H9 (cell line): ENCODE measurements around the gene BCCIP. TPM values are rescaled to one million over a fixed set of nuclear protein-coding genes. Genes with fewer than 3 reads are reported as not detected.

Experiments
- DNase-seq: peaks from one replicate; pipeline ENCODE4 v3.0.0-alpha.2; 2017
- H2AFZ ChIP-seq: one replicate; pipeline ENCODE4 v1.6.1; 2013; ENCODE audit warnings: mild to moderate bottlenecking, low read length, control low read depth, moderate library complexity
- H2AK5ac ChIP-seq: 2 replicates; pipeline ENCODE4 v1.6.1; 2013; ENCODE audit warnings: low read length, control low read depth, mixed read lengths; ENCODE audit not compliant: insufficient read length
- H2BK120ac ChIP-seq: one replicate; pipeline ENCODE4 v1.6.1; 2013; ENCODE audit warnings: low read depth, mild to moderate bottlenecking, low read length, control low read depth, inconsistent platforms; ENCODE audit not compliant: poor library complexity, severe bottlenecking
- H2BK12ac ChIP-seq: 2 replicates; pipeline ENCODE4 v1.6.1; 2013; ENCODE audit warnings: low read length, control low read depth, mixed read lengths, low read depth; ENCODE audit not compliant: insufficient read length
- H2BK15ac ChIP-seq: 2 replicates; pipeline ENCODE4 v1.6.1; 2013; ENCODE audit warnings: low read depth, low read length, control low read depth
- H2BK20ac ChIP-seq: one replicate; pipeline ENCODE4 v1.6.1; 2013; ENCODE audit warnings: low read depth, mild to moderate bottlenecking, low read length, control low read depth, inconsistent platforms; ENCODE audit not compliant: poor library complexity, severe bottlenecking
- H2BK5ac ChIP-seq: 2 replicates; pipeline ENCODE4 v1.6.1; 2013; ENCODE audit warnings: low read length, control low read depth, mixed read lengths; ENCODE audit not compliant: insufficient read length
- H3K14ac ChIP-seq: 2 replicates; pipeline ENCODE4 v1.6.1; 2013; ENCODE audit warnings: low read length, control low read depth; ENCODE audit not compliant: insufficient read depth
- H3K18ac ChIP-seq: 2 replicates; pipeline ENCODE4 v1.6.1; 2013; ENCODE audit warnings: low read depth, mild to moderate bottlenecking, mixed read lengths, low read length, control low read depth; ENCODE audit not compliant: insufficient read length
- H3K23ac ChIP-seq: 2 replicates; pipeline ENCODE4 v1.6.1; 2013; ENCODE audit warnings: low read length, control low read depth, mixed read lengths, low read depth; ENCODE audit not compliant: insufficient read length
- H3K23me2 ChIP-seq: 2 replicates; pipeline ENCODE4 v1.6.1; 2013; ENCODE audit warnings: low read depth, mild to moderate bottlenecking, mixed read lengths, low read length, control low read depth; ENCODE audit not compliant: insufficient read length, poor library complexity, severe bottlenecking
- H3K27ac ChIP-seq: 2 replicates; pipeline ENCODE4 v1.5.1; 2013; ENCODE audit warnings: low read length, control low read depth, mixed read lengths, low read depth; ENCODE audit not compliant: insufficient read length
- H3K27me3 ChIP-seq: 2 replicates; pipeline ENCODE4 v1.6.1; 2013; ENCODE audit warnings: low read length, control low read depth, inconsistent platforms; ENCODE audit not compliant: insufficient read depth
- H3K4ac ChIP-seq: 2 replicates; pipeline ENCODE4 v1.6.1; 2013; ENCODE audit warnings: low read depth, mild to moderate bottlenecking, control low read depth, inconsistent platforms, low read length, moderate library complexity
- H3K4me1 ChIP-seq: 2 replicates; pipeline ENCODE4 v1.6.1; 2013; ENCODE audit warnings: low read length, control low read depth, inconsistent platforms; ENCODE audit not compliant: insufficient read depth
- H3K4me2 ChIP-seq: 2 replicates; pipeline ENCODE4 v1.6.1; 2013; ENCODE audit warnings: low read length, control low read depth, mixed read lengths; ENCODE audit not compliant: insufficient read length, insufficient read depth
- H3K56ac ChIP-seq: 2 replicates; pipeline ENCODE4 v1.6.1; 2013; ENCODE audit warnings: low read depth, mild to moderate bottlenecking, mixed read lengths, low read length, control low read depth; ENCODE audit not compliant: insufficient read length
- H3K79me1 ChIP-seq: 2 replicates; pipeline ENCODE4 v1.6.1; 2013; ENCODE audit warnings: low read depth, mild to moderate bottlenecking, moderate library complexity, low read length, control low read depth, inconsistent platforms; ENCODE audit not compliant: insufficient read depth, poor library complexity, severe bottlenecking
- H3K79me2 ChIP-seq: 2 replicates; pipeline ENCODE4 v1.6.1; 2013; ENCODE audit warnings: low read length, control low read depth, inconsistent platforms; ENCODE audit not compliant: insufficient read depth
- H3K9ac ChIP-seq: 2 replicates; pipeline ENCODE4 v1.6.1; 2013; ENCODE audit warnings: low read length, control low read depth, mixed read lengths; ENCODE audit not compliant: insufficient read length; ENCODE audit errors: extremely low read depth
- H3K9me3 ChIP-seq: one replicate; pipeline ENCODE4 v1.6.1; 2013; ENCODE audit warnings: low read depth, low read length, inconsistent platforms; ENCODE audit not compliant: control insufficient read depth
- H3T11ph ChIP-seq: one replicate; pipeline ENCODE4 v1.6.1; 2013; ENCODE audit warnings: mild to moderate bottlenecking, low read length, control low read depth, inconsistent platforms
- H4K20me1 ChIP-seq: one replicate; pipeline ENCODE4 v1.6.1; 2013; ENCODE audit not compliant: control insufficient read depth, insufficient read length, insufficient read depth
- H4K5ac ChIP-seq: 2 replicates; pipeline ENCODE4 v1.6.1; 2013; ENCODE audit warnings: low read depth, mild to moderate bottlenecking, mixed read lengths, low read length, control low read depth; ENCODE audit not compliant: insufficient read length
- H4K8ac ChIP-seq: replicated peaks from 2 replicates; pipeline ENCODE4 v1.6.1; 2013; ENCODE audit warnings: low read length, control low read depth, mixed read lengths, low read depth; ENCODE audit not compliant: insufficient read length
- H4K91ac ChIP-seq: 2 replicates; pipeline ENCODE4 v1.6.1; 2013; ENCODE audit warnings: low read depth, mild to moderate bottlenecking, moderate library complexity, mixed read lengths, low read length, control low read depth; ENCODE audit not compliant: insufficient read length
- H3K27ac Mint-ChIP-seq, 3 experiments: 2 replicates in 2 of 3; 3 replicates in 1 of 3; pipeline ENCODE4 v1.8.0; 2020 to 2021; ENCODE audit warnings: mixed read lengths in 3 of 3, mild to moderate bottlenecking in 1 of 3, moderate library complexity in 1 of 3
- H3K27me3 Mint-ChIP-seq: 2 replicates; pipeline ENCODE4 v1.8.0; 2021; ENCODE audit warnings: low read depth, mild to moderate bottlenecking, moderate library complexity, mixed read lengths
- H3K36me3 Mint-ChIP-seq, 3 experiments: 2 replicates in 2 of 3; 3 replicates in 1 of 3; pipeline ENCODE4 v1.8.0; 2020 to 2021; ENCODE audit warnings: low read depth in 3 of 3, mixed read lengths in 3 of 3; ENCODE audit not compliant: insufficient read depth in 1 of 3
- H3K4me1 Mint-ChIP-seq, 2 experiments: 2 replicates each; pipeline ENCODE4 v1.8.0; 2020; ENCODE audit warnings: mixed read lengths in 2 of 2
- H3K4me3 Mint-ChIP-seq, 2 experiments: 2 replicates in 1 of 2; 3 replicates in 1 of 2; pipeline ENCODE4 v1.8.0; 2020 to 2021; ENCODE audit warnings: mild to moderate bottlenecking in 2 of 2, mixed read lengths in 2 of 2, moderate library complexity in 1 of 2
- H3K9me3 Mint-ChIP-seq, 2 experiments: 2 replicates in 1 of 2; 3 replicates in 1 of 2; pipeline ENCODE4 v1.8.0; 2020; ENCODE audit warnings: mild to moderate bottlenecking in 2 of 2, mixed read lengths in 2 of 2, moderate library complexity in 1 of 2
- WGBS: extraction: QIAGEN DNeasy Blood & Tissue Kit; methylation state at CpG from one replicate; pipeline ENCODE4 v1.1.7; 2013; ENCODE audit warnings: missing lambda C conversion rate, low lambda C conversion rate, mixed read lengths; ENCODE audit not compliant: insufficient read length; ENCODE audit errors: extremely low coverage; 5-methylcytosine and 5-hydroxymethylcytosine counted together
- total RNA-seq: library from RNA; stranded (reverse); gene quantifications from 2 replicates; pipeline ENCODE4 v1.2.1, GENCODE V29; 2021
- TF ChIP-seq, protein P1 (sequence below): fragments of 200-600 bp; sonication (generic); conservative IDR thresholded peaks from 3 replicates; pipeline ENCODE4 v1.8.0; 2021; ENCODE audit warnings: antibody characterized with exemption, mild to moderate bottlenecking

BCCIP gene
- total RNA-seq, 1 experiment from 2014 or later = 119 TPM

DNA sequence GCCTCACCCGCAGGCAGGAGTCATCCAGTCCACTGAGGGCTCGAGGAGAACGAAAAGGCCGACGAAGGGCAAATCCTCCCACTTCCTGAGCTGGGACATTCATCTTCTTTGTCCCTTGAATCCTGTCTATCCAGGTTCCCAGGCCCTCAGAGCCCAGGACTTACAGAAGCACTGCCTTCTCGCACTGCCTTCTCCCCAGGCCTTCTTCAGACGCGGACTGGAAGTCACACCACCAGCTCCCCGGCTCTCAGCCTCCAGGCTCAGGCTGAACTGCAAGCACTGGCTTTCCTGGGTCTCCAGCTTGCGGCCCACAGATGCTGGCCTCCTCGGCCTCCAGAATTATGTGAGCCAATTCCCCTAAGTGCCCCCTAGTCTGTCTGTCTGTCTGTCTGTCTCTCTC lies 41.3 kb upstream of the BCCIP start:
- H2AK5ac ChIP-seq = no peak overlapping the region
- TF ChIP-seq, protein P1, sequence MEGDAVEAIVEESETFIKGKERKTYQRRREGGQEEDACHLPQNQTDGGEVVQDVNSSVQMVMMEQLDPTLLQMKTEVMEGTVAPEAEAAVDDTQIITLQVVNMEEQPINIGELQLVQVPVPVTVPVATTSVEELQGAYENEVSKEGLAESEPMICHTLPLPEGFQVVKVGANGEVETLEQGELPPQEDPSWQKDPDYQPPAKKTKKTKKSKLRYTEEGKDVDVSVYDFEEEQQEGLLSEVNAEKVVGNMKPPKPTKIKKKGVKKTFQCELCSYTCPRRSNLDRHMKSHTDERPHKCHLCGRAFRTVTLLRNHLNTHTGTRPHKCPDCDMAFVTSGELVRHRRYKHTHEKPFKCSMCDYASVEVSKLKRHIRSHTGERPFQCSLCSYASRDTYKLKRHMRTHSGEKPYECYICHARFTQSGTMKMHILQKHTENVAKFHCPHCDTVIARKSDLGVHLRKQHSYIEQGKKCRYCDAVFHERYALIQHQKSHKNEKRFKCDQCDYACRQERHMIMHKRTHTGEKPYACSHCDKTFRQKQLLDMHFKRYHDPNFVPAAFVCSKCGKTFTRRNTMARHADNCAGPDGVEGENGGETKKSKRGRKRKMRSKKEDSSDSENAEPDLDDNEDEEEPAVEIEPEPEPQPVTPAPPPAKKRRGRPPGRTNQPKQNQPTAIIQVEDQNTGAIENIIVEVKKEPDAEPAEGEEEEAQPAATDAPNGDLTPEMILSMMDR = no peak
- no peak overlapping the region for H3T11ph ChIP-seq
- no peaks in the 10 kb centered on the region for H3K79me1 ChIP-seq
- H3K4me1 Mint-ChIP-seq = no peaks in the 10 kb centered on the region
- no peaks in the 10 kb centered on the region for H3K27me3 ChIP-seq
- no peak overlapping the region for H3K56ac ChIP-seq
- H2AFZ ChIP-seq = no peak overlapping the region
- H2BK120ac ChIP-seq = no peak overlapping the region
- H3K9me3 ChIP-seq = no peaks in the 10 kb centered on the region
- DNase-seq = no peak
- H2BK15ac ChIP-seq = no peak overlapping the region
- no peak overlapping the region for H3K4me3 Mint-ChIP-seq
- no peak overlapping the region for H4K91ac ChIP-seq
- no peak overlapping the region for H3K27ac ChIP-seq
- H3K36me3 Mint-ChIP-seq = no peaks in the 10 kb centered on the region; a peak in 1 of 7 replicates
- no peak overlapping the region for H2BK5ac ChIP-seq
- no peak overlapping the region for H2BK12ac ChIP-seq
- no peaks in the 10 kb centered on the region for H3K4me1 ChIP-seq
- H3K27ac Mint-ChIP-seq = no peak overlapping the region
- H3K14ac ChIP-seq = no peak overlapping the region
- no peaks in the 10 kb centered on the region for H3K23me2 ChIP-seq
- no peak overlapping the region for H4K8ac ChIP-seq
- H3K4me2 ChIP-seq = no peak overlapping the region
- H4K20me1 ChIP-seq = no peaks in the 10 kb centered on the region
- H3K9me3 Mint-ChIP-seq = peaks cover 0 to 9% of the 10 kb centered on the region in 2 experiments
- WGBS = no CpG with 5 or more reads among the region's 11 CpGs
- no peaks in the 10 kb centered on the region for H3K79me2 ChIP-seq
- H3K4ac ChIP-seq = no peak overlapping the region
- no peak overlapping the region for H3K9ac ChIP-seq
- H3K18ac ChIP-seq = no peak overlapping the region
- no peak overlapping the region for H3K23ac ChIP-seq
- H3K27me3 Mint-ChIP-seq = peaks cover 8% of the 10 kb centered on the region
- no peak overlapping the region for H2BK20ac ChIP-seq
- no peak overlapping the region for H4K5ac ChIP-seq
